ENCODE results near the gene ZDHHC18.
"Not testable (repeated sequence)": the region's sequence is repeated elsewhere in the genome, so short reads cannot be mapped to it uniquely, and the experiment has no call there.

The ZDHHC18 gene

GRCh38 chr1:26861889-26862378, 35.4 kb downstream of the ZDHHC18 start:
- no peak overlapping the region for H3K4me3 ChIP-seq (ENCODE audit: severe bottlenecking)
- H3K4me1 ChIP-seq (ENCODE audit: insufficient read depth, poor library complexity, severe bottlenecking), result peaks cover 53% of the 10 kb centered on the region
- no peak for DNase-seq (ENCODE audit: low spot score)
- H3K27me3 ChIP-seq (ENCODE audit: insufficient read depth, poor library complexity, severe bottlenecking), result no peaks in the 10 kb centered on the region
- ATAC-seq (ENCODE audit: low read depth), result no peak
- H3K27ac ChIP-seq (ENCODE audit: poor library complexity, severe bottlenecking), result peak overlapping the region; percentile 98
- TF ChIP-seq CTCF (IDR thresholded peaks at IDR 0.05; ENCODE audit: poor library complexity, severe bottlenecking), result no peak
- H3K36me3 ChIP-seq (ENCODE audit: low read depth), result peaks cover 15% of the 10 kb centered on the region
- H3K9me3 ChIP-seq (ENCODE audit: severe bottlenecking), result no peaks in the 10 kb centered on the region

- H3K9me3 ChIP-seq (ENCODE audit: severe bottlenecking), result no peaks in the 10 kb centered on the region
- peaks cover 15% of the 10 kb centered on the region for H3K36me3 ChIP-seq (ENCODE audit: low read depth)
- ATAC-seq (ENCODE audit: low read depth) (peak; percentile 59), DNase-seq (ENCODE audit: low spot score) (peak; percentile 96)
- H3K4me3 ChIP-seq (ENCODE audit: severe bottlenecking), result peak within 1 kb of the TSS; percentile 80
- TF ChIP-seq CTCF (IDR thresholded peaks at IDR 0.05; ENCODE audit: poor library complexity, severe bottlenecking), result peak; percentile 94
- H3K27me3 ChIP-seq (ENCODE audit: insufficient read depth, poor library complexity, severe bottlenecking), result no peaks in the 10 kb centered on the region
- H3K4me1 ChIP-seq (ENCODE audit: insufficient read depth, poor library complexity, severe bottlenecking), result peaks cover 54% of the 10 kb centered on the region
- H3K27ac ChIP-seq (ENCODE audit: poor library complexity, severe bottlenecking), result peak within 1 kb of the TSS; percentile 98
Measured at GRCh38 chr1:26862781-26863684, 36.5 kb downstream of the ZDHHC18 start, which contains the start of gene SFN. Gene SFN, plus strand, starts transcription at chr1:26863149. Its CDS starts 64 bp downstream, at chr1:26863213.

- no peaks in the 10 kb centered on the region for H3K27me3 ChIP-seq (ENCODE audit: insufficient read depth, poor library complexity, severe bottlenecking)
- H3K4me3 ChIP-seq (ENCODE audit: severe bottlenecking), result peak overlapping the region; percentile 80
- H3K9me3 ChIP-seq (ENCODE audit: severe bottlenecking), result no peaks in the 10 kb centered on the region
- TF ChIP-seq CTCF (IDR thresholded peaks at IDR 0.05; ENCODE audit: poor library complexity, severe bottlenecking), result no peak
- H3K36me3 ChIP-seq (ENCODE audit: low read depth), result peaks cover 15% of the 10 kb centered on the region
- H3K27ac ChIP-seq (ENCODE audit: poor library complexity, severe bottlenecking), result peak overlapping the region; percentile 98
- H3K4me1 ChIP-seq (ENCODE audit: insufficient read depth, poor library complexity, severe bottlenecking), result peaks cover 47% of the 10 kb centered on the region
- DNase-seq (ENCODE audit: low spot score) (no peak), ATAC-seq (ENCODE audit: low read depth) (no peak)
Measured at GRCh38 chr1:26863685-26864077, 37.2 kb downstream of the ZDHHC18 start.

- DNase-seq (ENCODE audit: low spot score), result peak; percentile 99
- no peaks in the 10 kb centered on the region for H3K27me3 ChIP-seq (ENCODE audit: insufficient read depth, poor library complexity, severe bottlenecking)
- peak overlapping the region; percentile 80 for H3K4me3 ChIP-seq (ENCODE audit: severe bottlenecking)
- H3K27ac ChIP-seq (ENCODE audit: poor library complexity, severe bottlenecking), result peak overlapping the region; percentile 98
- H3K36me3 ChIP-seq (ENCODE audit: low read depth), result peaks cover 15% of the 10 kb centered on the region
- no peak for TF ChIP-seq CTCF (IDR thresholded peaks at IDR 0.05; ENCODE audit: poor library complexity, severe bottlenecking)
- ATAC-seq (ENCODE audit: low read depth), result peak; percentile 70
- H3K4me1 ChIP-seq (ENCODE audit: insufficient read depth, poor library complexity, severe bottlenecking), result peaks cover 36% of the 10 kb centered on the region
- no peaks in the 10 kb centered on the region for H3K9me3 ChIP-seq (ENCODE audit: severe bottlenecking)
Measured at GRCh38 chr1:26864610-26865480, 38.4 kb downstream of the ZDHHC18 start.

- peak overlapping the region; percentile 74 for H3K27ac ChIP-seq (ENCODE audit: poor library complexity, severe bottlenecking)
- not testable (repeated sequence) for H3K9me3 ChIP-seq (ENCODE audit: severe bottlenecking); H3K27me3 ChIP-seq (ENCODE audit: insufficient read depth, poor library complexity, severe bottlenecking); H3K4me3 ChIP-seq (ENCODE audit: severe bottlenecking); ATAC-seq (ENCODE audit: low read depth); DNase-seq (ENCODE audit: low spot score)
- peaks cover 19% of the 10 kb centered on the region for H3K4me1 ChIP-seq (ENCODE audit: insufficient read depth, poor library complexity, severe bottlenecking)
- peaks cover 17% of the 10 kb centered on the region for H3K36me3 ChIP-seq (ENCODE audit: low read depth)
Measured at GRCh38 chr1:26873097-26873496, 46.6 kb downstream of the ZDHHC18 start.
